ENCODE data around the gene RPS5.

Gene RPS5

GRCh38 chr19:58380662-58381459 is 6.2 kb upstream of the RPS5 start, which contains the start of gene ZNF837:
Gene ZNF837, minus strand, starts transcription at chr19:58381030. Its CDS starts 11,698 bp downstream, at chr19:58369332.
- peak within 1 kb of the TSS; percentile 58 to 77 for H3K4me3 ChIP-seq (replicated peaks in 1 of 2; ENCODE audit: low read depth in 2 of 2, low read length in 2 of 2)
- DNase-seq (ENCODE audit: low read depth in 2 of 2) = peak; percentile 100
- no peak for TF ChIP-seq CTCF (IDR thresholded peaks at IDR 0.05; ENCODE audit: low read depth, low read length)

GRCh38 chr19:58381460-58382212 is 5.4 kb upstream of the RPS5 start:
- DNase-seq (ENCODE audit: low read depth in 2 of 2) = no peak
- no peak for TF ChIP-seq CTCF (IDR thresholded peaks at IDR 0.05; ENCODE audit: low read depth, low read length)
- peak overlapping the region; percentile 58 to 77 for H3K4me3 ChIP-seq (replicated peaks in 1 of 2; ENCODE audit: low read depth in 2 of 2, low read length in 2 of 2)

- no peak for DNase-seq (ENCODE audit: low read depth in 2 of 2)
- H3K4me3 ChIP-seq (replicated peaks in 1 of 2; ENCODE audit: low read depth in 2 of 2, low read length in 2 of 2) = no peak overlapping the region
- no peak for TF ChIP-seq CTCF (IDR thresholded peaks at IDR 0.05; ENCODE audit: low read depth, low read length)
Measured at GRCh38 chr19:58382997-58383603, 4.0 kb upstream of the RPS5 start.

GRCh38 chr19:58385313-58385890 is 1.7 kb upstream of the RPS5 start:
- peak overlapping the region in 1 of 2 donors; percentile 87 for H3K4me3 ChIP-seq (replicated peaks in 1 of 2; ENCODE audit: low read depth in 2 of 2, low read length in 2 of 2)
- no peak for TF ChIP-seq CTCF (IDR thresholded peaks at IDR 0.05; ENCODE audit: low read depth, low read length)
- DNase-seq (ENCODE audit: low read depth in 2 of 2) = no peak

GRCh38 chr19:58385891-58386575 is 1.0 kb upstream of the RPS5 start:
- no peak for TF ChIP-seq CTCF (IDR thresholded peaks at IDR 0.05; ENCODE audit: low read depth, low read length)
- DNase-seq (ENCODE audit: low read depth in 2 of 2) = no peak
- H3K4me3 ChIP-seq (replicated peaks in 1 of 2; ENCODE audit: low read depth in 2 of 2, low read length in 2 of 2) = peak overlapping the region; percentile 79 to 87

Measured in cardiac fibroblast (primary cell).